HCT116 (cell line): ENCODE measurements around the gene TOP3B.

Experiments
- CEBPB ChIP-seq: IDR thresholded peaks from 2 replicates; pipeline ENCODE4 v1.6.1; 2012; ENCODE audit warnings: low read depth
- CTCF ChIP-seq, 3 experiments: fragments of 200-600 bp in 1 of 3; sonication (generic) in 1 of 3; IDR thresholded peaks in 2 of 3; conservative IDR thresholded peaks in 1 of 3; 2 replicates each; pipeline ENCODE4 v1.5.1; 2012 to 2017; ENCODE audit warnings: low read depth in 2 of 3, low read length in 2 of 3, antibody characterized with exemption in 1 of 3, borderline replicate concordance in 1 of 3, control low read depth in 1 of 3, mild to moderate bottlenecking in 1 of 3, mixed read lengths in 1 of 3, mixed run types in 1 of 3, moderate library complexity in 1 of 3; ENCODE audit not compliant: insufficient read depth in 1 of 3
- EZH2phosphoT487 ChIP-seq: fragments of 200-600 bp; IDR thresholded peaks from 2 replicates; pipeline ENCODE4 v1.6.1; 2018; ENCODE audit warnings: antibody characterized with exemption, borderline replicate concordance
- FOSL1 ChIP-seq: IDR thresholded peaks from 2 replicates; pipeline ENCODE4 v1.6.1; 2012; ENCODE audit warnings: low read depth
- POLR2A ChIP-seq: IDR thresholded peaks from 2 replicates; pipeline ENCODE4 v1.7.0; 2011; ENCODE audit warnings: borderline replicate concordance; ENCODE audit not compliant: insufficient read depth, insufficient read length; ENCODE audit errors: extremely low read depth
- POLR2AphosphoS5 ChIP-seq: IDR thresholded peaks from 2 replicates; pipeline ENCODE4 v1.6.1; 2011; ENCODE audit warnings: mild to moderate bottlenecking, low read depth, low read length, moderate library complexity
- RAD21 ChIP-seq: IDR thresholded peaks from 2 replicates; pipeline ENCODE4 v1.6.1; 2012; ENCODE audit warnings: low read depth, mild to moderate bottlenecking
- SIN3A ChIP-seq: IDR thresholded peaks from 2 replicates; pipeline ENCODE4 v1.6.1; 2012; ENCODE audit warnings: low read depth
- SRF ChIP-seq: IDR thresholded peaks from 2 replicates; pipeline ENCODE4 v1.6.1; 2012; ENCODE audit warnings: low read depth
- ZFX ChIP-seq: fragments of 450-650 bp; IDR thresholded peaks from 2 replicates; pipeline ENCODE4 v1.6.1; 2017
- ZNF274 ChIP-seq: fragments of 200-500 bp; sonication (Bioruptor generic); IDR thresholded peaks from 2 replicates; pipeline ENCODE4 v1.6.1; 2014; ENCODE audit warnings: mild to moderate bottlenecking, low read depth, low read length, inconsistent platforms
- TF ChIP-seq, protein P1 (sequence below): IDR thresholded peaks from 2 replicates; pipeline ENCODE4 v1.6.1; 2012; ENCODE audit warnings: low read depth

DNA sequence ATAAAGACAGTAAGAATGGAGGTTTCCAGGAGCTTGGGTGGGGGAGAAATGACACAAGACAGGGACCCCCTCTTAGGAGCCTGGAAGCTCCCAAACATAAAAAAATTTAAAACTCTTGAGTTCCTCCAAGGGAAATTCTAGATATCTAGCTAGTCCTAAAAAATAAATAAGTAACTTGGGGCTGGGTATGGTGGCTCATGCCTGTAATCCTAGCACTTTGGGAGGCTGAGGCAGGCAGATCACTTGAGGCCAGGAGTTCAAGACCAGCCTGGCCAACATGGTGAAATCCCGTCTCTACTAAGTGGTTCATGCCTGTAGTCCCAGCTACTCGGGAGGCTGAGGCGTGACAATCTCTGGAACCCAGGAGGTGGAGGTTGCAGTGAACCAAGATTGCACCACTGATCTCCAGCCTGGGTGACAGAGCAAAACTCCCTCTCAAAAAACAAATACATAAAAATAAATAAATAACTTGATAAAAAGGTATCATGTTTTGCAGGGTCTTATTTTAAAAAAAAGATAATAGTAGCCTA is 20.0 kb upstream of the TOP3B start:
- TF ChIP-seq CEBPB = no peak
- TF ChIP-seq CTCF (IDR thresholded peaks at IDR 0.05 in 2 of 3, conservative IDR thresholded peaks at IDR 0.05 in 1 of 3; ENCODE audit: borderline replicate concordance in 1 of 3, insufficient read depth in 1 of 3, low read depth in 2 of 3, low read length in 2 of 3) = no peak
- no peak for TF ChIP-seq SIN3A
- no peak for TF ChIP-seq POLR2AphosphoS5
- no peak for TF ChIP-seq EZH2phosphoT487
- TF ChIP-seq RAD21 = no peak
- no peak for TF ChIP-seq ZNF274
- no peak for TF ChIP-seq POLR2A
- no peak for TF ChIP-seq ZFX
- TF ChIP-seq FOSL1 = no peak
- TF ChIP-seq, protein P1, sequence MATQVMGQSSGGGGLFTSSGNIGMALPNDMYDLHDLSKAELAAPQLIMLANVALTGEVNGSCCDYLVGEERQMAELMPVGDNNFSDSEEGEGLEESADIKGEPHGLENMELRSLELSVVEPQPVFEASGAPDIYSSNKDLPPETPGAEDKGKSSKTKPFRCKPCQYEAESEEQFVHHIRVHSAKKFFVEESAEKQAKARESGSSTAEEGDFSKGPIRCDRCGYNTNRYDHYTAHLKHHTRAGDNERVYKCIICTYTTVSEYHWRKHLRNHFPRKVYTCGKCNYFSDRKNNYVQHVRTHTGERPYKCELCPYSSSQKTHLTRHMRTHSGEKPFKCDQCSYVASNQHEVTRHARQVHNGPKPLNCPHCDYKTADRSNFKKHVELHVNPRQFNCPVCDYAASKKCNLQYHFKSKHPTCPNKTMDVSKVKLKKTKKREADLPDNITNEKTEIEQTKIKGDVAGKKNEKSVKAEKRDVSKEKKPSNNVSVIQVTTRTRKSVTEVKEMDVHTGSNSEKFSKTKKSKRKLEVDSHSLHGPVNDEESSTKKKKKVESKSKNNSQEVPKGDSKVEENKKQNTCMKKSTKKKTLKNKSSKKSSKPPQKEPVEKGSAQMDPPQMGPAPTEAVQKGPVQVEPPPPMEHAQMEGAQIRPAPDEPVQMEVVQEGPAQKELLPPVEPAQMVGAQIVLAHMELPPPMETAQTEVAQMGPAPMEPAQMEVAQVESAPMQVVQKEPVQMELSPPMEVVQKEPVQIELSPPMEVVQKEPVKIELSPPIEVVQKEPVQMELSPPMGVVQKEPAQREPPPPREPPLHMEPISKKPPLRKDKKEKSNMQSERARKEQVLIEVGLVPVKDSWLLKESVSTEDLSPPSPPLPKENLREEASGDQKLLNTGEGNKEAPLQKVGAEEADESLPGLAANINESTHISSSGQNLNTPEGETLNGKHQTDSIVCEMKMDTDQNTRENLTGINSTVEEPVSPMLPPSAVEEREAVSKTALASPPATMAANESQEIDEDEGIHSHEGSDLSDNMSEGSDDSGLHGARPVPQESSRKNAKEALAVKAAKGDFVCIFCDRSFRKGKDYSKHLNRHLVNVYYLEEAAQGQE = no peak
- no peak for TF ChIP-seq SRF
